HCT116 (cell line): ENCODE measurements around the gene TMC8. TPM values are rescaled to one million over a fixed set of nuclear protein-coding genes. Genes with fewer than 3 reads are reported as not detected.
"Not testable (repeated sequence)": the region's sequence is repeated elsewhere in the genome, so short reads cannot be mapped to it uniquely, and the experiment has no call there.

ENCODE experiments used
- ATAC-seq: fragments of 200-7000 bp; cut with Tn5 transposase; 2 replicates; pipeline ENCODE4 v1.9.1; 2020; ENCODE audit warnings: mild to moderate bottlenecking, moderate library complexity
- BruUV-seq: library from RNA; stranded (reverse); fragments of 400-500 nt; replicated peaks from 2 replicates; lab custom pipeline; 2021; lab: Mats Ljungman, UMichigan
- CTCF ChIA-PET: fragments of 300-600 bp; sonication (Branson Sonifier 250); formaldehyde crosslinking; loops from one replicate; lab custom pipeline; 2021; ENCODE audit warnings: antibody characterized with exemption; lab: Charles Lee
- POLR2A ChIA-PET: fragments of 300-600, 350-600 bp; sonication (Branson Sonifier 250); formaldehyde crosslinking; loops from one replicate; lab custom pipeline; 2021; ENCODE audit warnings: antibody characterized with exemption; lab: Charles Lee
- RAD21 ChIA-PET, 2 experiments: fragments of 300-600 bp; sonication (Branson Sonifier 250); formaldehyde crosslinking; loops; one replicate each; lab custom pipeline; 2023; ENCODE audit warnings: low total read pairs in 2 of 2; ENCODE audit not compliant: uncharacterized antibody in 2 of 2, unreplicated experiment in 2 of 2, low non-redundant PET in 1 of 2; lab: Charles Lee
- DNase-seq: peaks from one replicate; pipeline ENCODE4 v3.0.0-alpha.2; 2010; ENCODE audit warnings: low read depth, low spot score
- H2AFZ ChIP-seq: fragments of 200-600 bp; shearing (Covaris generic), sonication (generic); 2 replicates; pipeline ENCODE4 v1.6.1; 2017; ENCODE audit warnings: low read depth, mixed run types, mixed read lengths, antibody characterized with exemption, low read length; ENCODE audit not compliant: poor library complexity, severe bottlenecking
- H3K27ac ChIP-seq: 2 replicates; pipeline ENCODE4 v1.5.1; 2012; ENCODE audit warnings: low read depth, low read length
- H3K27me3 ChIP-seq: fragments of 200-600 bp; sonication (generic); 2 replicates; pipeline ENCODE4 v1.6.1; 2016; ENCODE audit warnings: mixed run types, low read length, mixed read lengths; ENCODE audit not compliant: insufficient read depth
- H3K36me3 ChIP-seq, 2 experiments: fragments of 200-500 bp in 1 of 2; fragments of 200-600 bp in 1 of 2; sonication (Bioruptor generic) in 1 of 2; sonication (generic) in 1 of 2; 2 replicates each; pipeline versions ENCODE4 v1.5.1 to v1.6.1; 2014 to 2016; ENCODE audit warnings: low read length in 2 of 2, inconsistent platforms in 1 of 2, mixed read lengths in 1 of 2, mixed run types in 1 of 2; ENCODE audit not compliant: insufficient read depth in 2 of 2, control insufficient read depth in 1 of 2
- H3K4me1 ChIP-seq, 2 experiments: fragments of 200-600 bp in 1 of 2; sonication (generic) in 1 of 2; 2 replicates each; pipeline versions ENCODE4 v1.5.1 to v1.6.1; 2012 to 2017; ENCODE audit warnings: low read length in 2 of 2, inconsistent platforms in 1 of 2, mild to moderate bottlenecking in 1 of 2, mixed read lengths in 1 of 2, mixed run types in 1 of 2, moderate library complexity in 1 of 2; ENCODE audit not compliant: insufficient read depth in 2 of 2, control insufficient read depth in 1 of 2
- H3K4me2 ChIP-seq: fragments of 200-600 bp; sonication (generic); 2 replicates; pipeline ENCODE4 v1.6.1; 2017; ENCODE audit warnings: mixed run types, low read length, mixed read lengths
- H3K4me3 ChIP-seq, 2 experiments: fragments of 200-600 bp in 1 of 2; sonication (generic) in 1 of 2; replicated peaks in 1 of 2; 2 replicates each; pipeline ENCODE4 v1.5.1; 2011 to 2016; ENCODE audit warnings: low read length in 2 of 2, control low read depth in 1 of 2, low read depth in 1 of 2, mild to moderate bottlenecking in 1 of 2, mixed read lengths in 1 of 2, mixed run types in 1 of 2
- H3K79me2 ChIP-seq: fragments of 200-600 bp; sonication (generic); 2 replicates; pipeline ENCODE4 v1.6.1; 2017; ENCODE audit warnings: mild to moderate bottlenecking, mixed run types, low read length, moderate library complexity, mixed read lengths; ENCODE audit not compliant: insufficient read depth
- H3K9ac ChIP-seq: fragments of 200-600 bp; sonication (generic); 2 replicates; pipeline ENCODE4 v1.6.1; 2016; ENCODE audit warnings: low read length, mixed read lengths
- H3K9me2 ChIP-seq: fragments of 200-600 bp; sonication (generic), shearing (Covaris generic); 2 replicates; pipeline ENCODE4 v1.6.1; 2017; ENCODE audit warnings: mixed run types, mild to moderate bottlenecking, moderate library complexity; ENCODE audit not compliant: insufficient read depth
- H3K9me3 ChIP-seq, 2 experiments: fragments of 200-500 bp in 1 of 2; fragments of 200-600 bp in 1 of 2; sonication (Bioruptor generic) in 1 of 2; sonication (generic) in 1 of 2; 2 replicates each; pipeline ENCODE4 v1.6.1; 2014 to 2017; ENCODE audit warnings: low read length in 2 of 2, mixed read lengths in 2 of 2, inconsistent platforms in 1 of 2, low read depth in 1 of 2, mild to moderate bottlenecking in 1 of 2, mixed run types in 1 of 2, moderate library complexity in 1 of 2; ENCODE audit not compliant: control insufficient read depth in 1 of 2, insufficient read depth in 1 of 2
- H4K20me1 ChIP-seq: fragments of 200-600 bp; sonication (generic), shearing (Covaris generic); 2 replicates; pipeline ENCODE4 v1.6.1; 2017; ENCODE audit warnings: mixed run types, mild to moderate bottlenecking, moderate library complexity; ENCODE audit not compliant: insufficient read depth
- CBX3 ChIP-seq: IDR thresholded peaks from 2 replicates; pipeline ENCODE4 v1.6.1; 2012; ENCODE audit warnings: low read depth
- CEBPB ChIP-seq: IDR thresholded peaks from 2 replicates; pipeline ENCODE4 v1.6.1; 2012; ENCODE audit warnings: low read depth
- CTCF ChIP-seq, 3 experiments: fragments of 200-600 bp in 1 of 3; sonication (generic) in 1 of 3; IDR thresholded peaks in 2 of 3; conservative IDR thresholded peaks in 1 of 3; 2 replicates each; pipeline ENCODE4 v1.5.1; 2012 to 2017; ENCODE audit warnings: low read depth in 2 of 3, low read length in 2 of 3, antibody characterized with exemption in 1 of 3, borderline replicate concordance in 1 of 3, control low read depth in 1 of 3, mild to moderate bottlenecking in 1 of 3, mixed read lengths in 1 of 3, mixed run types in 1 of 3, moderate library complexity in 1 of 3; ENCODE audit not compliant: insufficient read depth in 1 of 3
- FOSL1 ChIP-seq: IDR thresholded peaks from 2 replicates; pipeline ENCODE4 v1.6.1; 2012; ENCODE audit warnings: low read depth
- SRF ChIP-seq: IDR thresholded peaks from 2 replicates; pipeline ENCODE4 v1.6.1; 2012; ENCODE audit warnings: low read depth
- ZBTB33 ChIP-seq: IDR thresholded peaks from 2 replicates; pipeline ENCODE4 v1.6.1; 2011; ENCODE audit warnings: mild to moderate bottlenecking, low read length, moderate library complexity; ENCODE audit not compliant: insufficient replicate concordance; ENCODE audit errors: extremely low read depth
- intact Hi-C: fragments of 100-400 bp; cut with micrococcal nuclease; formaldehyde crosslinking; loops from 2 replicates; pipeline ENCODE4 v1.10.0; 2022
- total RNA-seq: library from RNA; stranded (reverse); gene quantifications from one replicate; pipeline ENCODE4 v1.2.1, GENCODE V29; 2021; ENCODE audit not compliant: unreplicated experiment

The TMC8 gene
- total RNA-seq, 1 experiment from 2014 or later = 7.8 TPM

GRCh38 chr17:78113804-78114785, 16.5 kb upstream of the TMC8 start (continued):
- TF ChIP-seq CBX3 (no peak), FOSL1 (no peak), ZBTB33 (no peak), CEBPB (no peak), SRF (no peak)
- TF ChIP-seq, all 23 proteins: peak for 0

- TF ChIP-seq CTCF (IDR thresholded peaks at IDR 0.05 in 2 of 3, conservative IDR thresholded peaks at IDR 0.05 in 1 of 3; ENCODE audit: borderline replicate concordance in 1 of 3, insufficient read depth in 1 of 3, low read depth in 2 of 3, low read length in 2 of 3) = no peak
- no peak for TF ChIP-seq CEBPB
- no peak for TF ChIP-seq CBX3
- intact Hi-C loops = loop anchor here (10.0 kb wide), 1 partner anchor 310 kb away; no protein-coding TSS in a partner anchor
- ChIA-PET RAD21 (no interaction called here), CTCF (interaction anchor here (0.9 to 2.4 kb wide), 5 partner anchors 13 to 136 kb away, joined by 3 to 11 read pairs (median 3); partner anchors contain the start of genes AFMID, TK1 and TMC6), POLR2A (interaction anchor here (1.2 kb wide), 1 partner anchor 13 kb away, joined by 3 read pairs; no protein-coding TSS in a partner anchor)
- ATAC-seq (no peak), DNase-seq (no peak)
- Histone ChIP-seq H3K9ac (no peak overlapping the region), H3K27me3 (no peaks in the 10 kb centered on the region), H2AFZ (no peak overlapping the region), H3K9me2 (no peaks in the 10 kb centered on the region), H4K20me1 (no peaks in the 10 kb centered on the region), H3K79me2 (no peaks in the 10 kb centered on the region), H3K4me3 (no peak overlapping the region), H3K27ac (no peak overlapping the region), H3K9me3 (no peaks in the 10 kb centered on the region), H3K36me3 (peaks cover 0 to 2% of the 10 kb centered on the region in 2 experiments; a peak in 2 of 4 replicates), H3K4me1 (peaks cover 0 to 4% of the 10 kb centered on the region in 2 experiments; a peak in 1 of 4 replicates), H3K4me2 (no peak overlapping the region)
- no TSS peak for BruUV-seq
Measured at GRCh38 chr17:78114831-78115723, 15.5 kb upstream of the TMC8 start.

- ATAC-seq, H3K4me1 ChIP-seq, H3K4me3 ChIP-seq, H4K20me1 ChIP-seq, H3K36me3 ChIP-seq, H3K27me3 ChIP-seq, BruUV-seq, DNase-seq, POLR2A ChIA-PET, H2AFZ ChIP-seq, H3K9me2 ChIP-seq, H3K4me2 ChIP-seq, H3K79me2 ChIP-seq, H3K9me3 ChIP-seq, H3K27ac ChIP-seq, H3K9ac ChIP-seq, RAD21 ChIA-PET: not testable (repeated sequence)
- CTCF ChIA-PET = interaction anchor here (1.1 to 1.3 kb wide), 5 partner anchors 12 to 135 kb away, joined by 3 to 4 read pairs (median 3); partner anchors contain the start of genes AFMID, TK1 and TMC6
- intact Hi-C loops = loop anchor here (10.0 kb wide), 1 partner anchor 309 kb away; no protein-coding TSS in a partner anchor
Measured at GRCh38 chr17:78115803-78116202, 14.8 kb upstream of the TMC8 start.
